GM12878 (cell line): ENCODE measurements around the gene ADARB1. TPM values are rescaled to one million over a fixed set of nuclear protein-coding genes. Genes with fewer than 3 reads are reported as not detected.

Experiments
- ATAC-seq: fragments of 200-7000 bp; cut with Tn5 transposase; 3 replicates; pipeline ENCODE4 v1.9.1; 2020; ENCODE audit warnings: mild to moderate bottlenecking, moderate library complexity
- BruUV-seq: library from RNA; stranded (reverse); fragments of 400-500 nt; replicated peaks from 2 replicates; lab custom pipeline; 2021; lab: Mats Ljungman, UMichigan
- CTCF ChIA-PET: fragments of 300-600 bp; sonication (Branson Sonifier 250); formaldehyde crosslinking; extraction: SDS; loops from one replicate; lab custom pipeline; 2021; ENCODE audit warnings: inconsistent platforms; lab: Yijun Ruan, JAX
- POLR2A ChIA-PET: fragments of 350-600 bp; formaldehyde crosslinking; extraction: SDS; loops from one replicate; lab custom pipeline; 2021; ENCODE audit warnings: inconsistent platforms; lab: Charles Lee
- RAD21 ChIA-PET: fragments of 300-600 bp; sonication (Branson Sonifier 250); formaldehyde crosslinking; loops from one replicate; lab custom pipeline; 2023; ENCODE audit warnings: antibody characterized with exemption; ENCODE audit not compliant: unreplicated experiment; lab: Charles Lee
- SMC1A ChIA-PET: fragments of 300-600 bp; sonication (Branson Sonifier 250); formaldehyde crosslinking; loops from one replicate; lab custom pipeline; 2023; ENCODE audit not compliant: unreplicated experiment, uncharacterized antibody; lab: Charles Lee
- DNase-seq: peaks from one replicate; pipeline ENCODE4 v3.0.0-alpha.2; 2011; ENCODE audit warnings: low read depth, low spot score
- FAIRE-seq: peaks from 3 replicates; lab custom pipeline; 2011; peaks lifted over from hg19 to GRCh38; lab: Jason Lieb, UNC
- H2AFZ ChIP-seq: 2 replicates; pipeline ENCODE4 v1.6.0; 2011; ENCODE audit warnings: low read depth, low read length, control low read depth; ENCODE audit not compliant: control insufficient read depth
- H3K27ac ChIP-seq: 2 replicates; pipeline ENCODE4 v1.5.1; 2011; ENCODE audit warnings: control low read depth; ENCODE audit not compliant: control insufficient read depth, insufficient read depth
- H3K27me3 ChIP-seq, 2 experiments: replicated peaks in 1 of 2; 2 replicates each; pipeline versions ENCODE4 v1.6.0 to v1.6.1; 2011; ENCODE audit warnings: low read length in 1 of 2; ENCODE audit not compliant: control insufficient read depth in 2 of 2, insufficient read depth in 2 of 2
- H3K36me3 ChIP-seq, 2 experiments: 2 replicates each; pipeline ENCODE4 v1.5.1; 2011; ENCODE audit warnings: low read length in 1 of 2; ENCODE audit not compliant: control insufficient read depth in 2 of 2, insufficient read depth in 2 of 2
- H3K4me1 ChIP-seq: 2 replicates; pipeline ENCODE4 v1.6.1; 2011; ENCODE audit warnings: mild to moderate bottlenecking, low read length, moderate library complexity, mixed read lengths; ENCODE audit not compliant: control insufficient read depth, insufficient read depth
- H3K4me2 ChIP-seq: 2 replicates; pipeline ENCODE4 v1.6.0; 2011; ENCODE audit warnings: control low read depth; ENCODE audit not compliant: control insufficient read depth, insufficient read depth
- H3K4me3 ChIP-seq: fragments of 200-600 bp; sonication (generic); 2 replicates; pipeline ENCODE4 v1.5.1; 2016
- H3K79me2 ChIP-seq: 2 replicates; pipeline ENCODE4 v1.6.0; 2011; ENCODE audit warnings: low read length; ENCODE audit not compliant: control insufficient read depth, insufficient read depth
- H3K9ac ChIP-seq: 2 replicates; pipeline ENCODE4 v1.8.0; 2011; ENCODE audit warnings: low read length, control low read depth, mixed read lengths; ENCODE audit not compliant: control insufficient read depth, insufficient read depth
- H3K9me3 ChIP-seq: replicated peaks from 3 replicates; pipeline ENCODE4 v1.5.1; 2011; ENCODE audit warnings: mild to moderate bottlenecking, low read length; ENCODE audit not compliant: control insufficient read depth, insufficient read depth
- H4K20me1 ChIP-seq: 2 replicates; pipeline ENCODE4 v1.6.0; 2011; ENCODE audit not compliant: control insufficient read depth, insufficient read depth
- CBX5 ChIP-seq: sonication (generic); IDR thresholded peaks from 2 replicates; pipeline ENCODE4 v1.6.1; 2016; ENCODE audit warnings: low read depth, moderate library complexity, mild to moderate bottlenecking, inconsistent platforms
- DPF2 ChIP-seq: fragments of 450-650 bp; IDR thresholded peaks from 2 replicates; pipeline ENCODE4 v1.6.1; 2017; ENCODE audit warnings: mild to moderate bottlenecking
- ETV6 ChIP-seq, 2 experiments: fragments of 450-650 bp in 1 of 2; IDR thresholded peaks in 1 of 2; conservative IDR thresholded peaks in 1 of 2; 2 replicates each; pipeline ENCODE4 v1.6.1; 2014; ENCODE audit warnings: antibody characterized with exemption in 1 of 2, borderline replicate concordance in 1 of 2, low read depth in 1 of 2, mild to moderate bottlenecking in 1 of 2, moderate library complexity in 1 of 2
- EZH2 ChIP-seq: IDR thresholded peaks from 2 replicates; pipeline ENCODE4 v1.6.1; 2012; ENCODE audit warnings: low read depth, mild to moderate bottlenecking, control low read depth, inconsistent platforms, low read length, borderline replicate concordance; ENCODE audit not compliant: control insufficient read depth
- HDGF ChIP-seq: fragments of 450-650 bp; IDR thresholded peaks from 2 replicates; pipeline ENCODE4 v1.6.1; 2016; ENCODE audit warnings: antibody characterized with exemption
- USF2 ChIP-seq: IDR thresholded peaks from 2 replicates; pipeline ENCODE4 v1.6.1; 2011; ENCODE audit warnings: low read depth, low read length, improper control_type of control experiment, borderline replicate concordance
- WGBS: methylation state at CpG from one replicate; pipeline ENCODE4 v1.1.6; 2016; ENCODE audit warnings: low lambda C conversion rate; ENCODE audit not compliant: insufficient replicate concordance, insufficient coverage; ENCODE audit errors: missing lambda C conversion rate; 5-methylcytosine and 5-hydroxymethylcytosine counted together
- in situ Hi-C: fragments of 300-500 bp; cut with MboI; formaldehyde crosslinking; loops from 9 replicates; pipeline ENCODE4 v1.14.3; 2018; ENCODE audit warnings: mixed read lengths
- intact Hi-C: fragments of 100-400 bp; cut with micrococcal nuclease; formaldehyde crosslinking; loops from one replicate; pipeline ENCODE4 v1.14.2; 2022; ENCODE audit not compliant: unreplicated experiment
- polyA plus RNA-seq, 11 experiments: library from polyadenylated mRNA; depleted of rRNA in 4 of 11; unstranded in 6 of 11; stranded (reverse) in 5 of 11; fragments of >200 nt; fragmentation: Nextera tagmentation in 4 of 11; fragmentation: Illumina TruSeq in 1 of 11; extraction: Ambion mirVana in 4 of 11; extraction: Trizol in 1 of 11; gene quantifications; 1 replicate in 1 of 11; 2 replicates in 10 of 11; pipeline versions ENCODE4 v1.2.1 to v1.2.3, GENCODE V29; 2011 to 2016; ENCODE audit warnings: inconsistent platforms in 2 of 11, missing spikeins in 2 of 11, low read depth in 1 of 11
- total RNA-seq, 4 experiments: library from RNA; depleted of rRNA in 3 of 4; stranded (reverse); fragments of >200 nt in 3 of 4; fragmentation: Illumina TruSeq in 1 of 4; extraction: Trizol in 1 of 4; gene quantifications; 2 replicates each; pipeline versions ENCODE4 v1.2.1 to v1.2.3, GENCODE V29; 2013 to 2021
- TF ChIP-seq, protein P1 (sequence below): IDR thresholded peaks from 2 replicates; pipeline ENCODE4 v1.6.1; 2011; ENCODE audit warnings: low read depth, mild to moderate bottlenecking, low read length, moderate library complexity, borderline replicate concordance; ENCODE audit errors: extremely low read depth

ADARB1 gene
- total and polyA plus RNA-seq, 10 of the 15 experiments (the other 5 are each of a cell fraction or from before 2014, with no cell fraction given), result 5.7 to 61.7 (median 25.3) TPM

DNA sequence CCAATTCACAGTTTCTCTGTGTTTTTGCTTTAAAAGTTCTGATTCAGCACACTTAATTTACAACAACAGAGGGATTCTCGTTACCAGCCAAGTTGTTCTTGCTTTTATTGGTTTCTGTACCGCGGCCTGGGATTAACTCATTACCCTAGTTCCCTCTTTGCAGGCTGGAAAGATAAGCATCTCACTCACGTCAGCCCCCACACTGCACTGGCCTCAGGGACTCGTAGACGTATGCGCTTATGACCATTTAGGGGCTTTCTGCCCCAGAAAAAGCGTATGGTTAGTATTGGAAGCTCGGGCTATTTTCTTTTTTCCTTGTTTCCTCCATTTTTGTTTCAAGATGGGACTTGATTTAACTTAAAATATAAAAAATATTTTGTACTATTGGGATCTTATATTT lies 137.3 kb downstream of the ADARB1 start:
- SMC1A ChIA-PET, result interaction anchor here (1.0 kb wide), 1 partner anchor 9 kb away, joined by 3 read pairs; no protein-coding TSS in a partner anchor
- FAIRE-seq (no peak), ATAC-seq (no peak), DNase-seq (no peak)
- intact Hi-C loops, result loop anchor here (5.0 kb wide), 1 partner anchor 59 kb away; no protein-coding TSS in a partner anchor
- no peak overlapping the region for H3K9ac ChIP-seq
- no peaks in the 10 kb centered on the region for H3K79me2 ChIP-seq
- H4K20me1 ChIP-seq, result no peaks in the 10 kb centered on the region
- H3K27ac ChIP-seq, result no peak overlapping the region
- H3K36me3 ChIP-seq, result peaks cover 0 to 2% of the 10 kb centered on the region in 2 experiments; a peak in 2 of 4 replicates
- RAD21 ChIA-PET, result no interaction called here
- no peaks in the 10 kb centered on the region for H3K27me3 ChIP-seq
- no peak overlapping the region for H2AFZ ChIP-seq
- BruUV-seq, result no TSS peak
- TF ChIP-seq ETV6 (conservative IDR thresholded peaks at IDR 0.05 in 1 of 2, IDR thresholded peaks at IDR 0.05 in 1 of 2; ENCODE audit: borderline replicate concordance in 1 of 2, low read depth in 1 of 2), result no peak
- no peak for TF ChIP-seq EZH2
- no peak for TF ChIP-seq CBX5
- no peak for TF ChIP-seq DPF2
- no peak for TF ChIP-seq HDGF
- no peak for TF ChIP-seq USF2
- TF ChIP-seq, protein P1, sequence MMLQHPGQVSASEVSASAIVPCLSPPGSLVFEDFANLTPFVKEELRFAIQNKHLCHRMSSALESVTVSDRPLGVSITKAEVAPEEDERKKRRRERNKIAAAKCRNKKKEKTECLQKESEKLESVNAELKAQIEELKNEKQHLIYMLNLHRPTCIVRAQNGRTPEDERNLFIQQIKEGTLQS, result no peak
- TF ChIP-seq, all 136 proteins: peak for 0
- whole genome bisulfite sequencing, result 40% methylated on average over 9 of the region's 9 CpGs
- Histone ChIP-seq H3K4me3 (no peak overlapping the region), H3K4me1 (peaks cover 30% of the 10 kb centered on the region), H3K9me3 (no peaks in the 10 kb centered on the region; the same call in 2 of the 3 replicates), H3K4me2 (no peak overlapping the region)
- POLR2A ChIA-PET, result no interaction called here
- in situ Hi-C loops, result no loop called here
- CTCF ChIA-PET, result interaction anchor here (1.2 kb wide), 1 partner anchor 71 kb away, joined by 5 read pairs; no protein-coding TSS in a partner anchor
